GM19455 (cell line): Measurements from ENCODE around the gene ZRANB2.

ENCODE experiments used
- ATAC-seq: cut with Tn5 transposase; IDR thresholded peaks from one replicate; pipeline ENCODE4 v1.9.1; 2021; ENCODE audit not compliant: unreplicated experiment

Gene ZRANB2

DNA sequence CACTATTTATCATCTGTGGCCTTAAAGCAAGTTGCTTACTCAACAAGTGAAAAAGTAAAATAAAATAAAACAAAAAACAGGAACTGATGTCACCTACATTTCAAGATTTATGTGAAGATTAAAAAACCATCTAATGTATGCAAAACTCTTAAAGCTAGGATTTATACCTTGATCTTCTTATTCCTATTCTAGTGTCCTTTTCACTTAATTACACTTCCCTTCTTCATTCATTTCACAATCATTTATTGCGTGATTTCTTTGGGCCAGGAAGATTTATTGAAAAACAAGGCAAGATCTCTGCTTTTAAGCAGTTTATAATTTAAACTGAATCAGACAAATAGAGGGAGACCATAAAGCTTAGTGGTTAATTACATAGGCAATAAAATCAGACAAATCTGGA, 51.9 kb downstream of the ZRANB2 start:
- no peak for ATAC-seq

DNA sequence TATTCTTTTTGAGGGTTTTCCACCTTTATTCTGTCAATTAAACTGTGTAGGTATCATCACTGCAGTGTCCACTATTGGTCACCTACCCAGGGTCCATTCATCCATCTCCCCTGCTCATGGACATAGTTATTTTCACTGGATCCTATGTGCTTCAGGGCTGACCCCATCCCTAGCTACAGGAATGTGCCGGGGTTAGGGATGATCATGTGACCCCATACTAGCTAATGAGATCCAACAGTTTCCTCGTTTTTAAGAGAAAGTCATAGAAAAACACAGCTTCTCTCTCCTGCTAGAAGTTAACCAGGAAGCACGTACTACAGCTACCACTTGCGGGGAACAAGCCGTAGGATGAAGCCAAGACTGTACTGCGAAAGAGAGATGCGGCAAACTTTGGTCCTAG, 52.8 kb downstream of the ZRANB2 start:
- no peak for ATAC-seq

DNA sequence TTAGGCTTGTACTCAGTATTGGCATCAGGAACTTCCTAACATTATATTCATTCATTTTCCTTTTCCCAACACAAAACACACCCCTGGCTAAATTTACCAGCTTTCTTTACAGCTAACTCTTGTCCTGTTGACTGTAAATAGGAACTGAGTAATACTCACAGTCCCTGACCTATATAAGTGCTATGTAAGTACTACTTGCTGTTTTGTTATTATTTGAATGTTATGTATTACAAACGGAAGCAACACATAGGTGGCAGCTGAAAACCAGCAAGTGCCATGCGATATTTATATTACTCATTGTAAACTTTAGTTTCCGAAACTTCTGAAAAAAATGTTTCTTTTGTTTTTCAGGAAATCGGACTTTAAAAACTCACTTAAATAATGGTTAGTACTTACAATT, 54.7 kb downstream of the ZRANB2 start:
- no peak for ATAC-seq

DNA sequence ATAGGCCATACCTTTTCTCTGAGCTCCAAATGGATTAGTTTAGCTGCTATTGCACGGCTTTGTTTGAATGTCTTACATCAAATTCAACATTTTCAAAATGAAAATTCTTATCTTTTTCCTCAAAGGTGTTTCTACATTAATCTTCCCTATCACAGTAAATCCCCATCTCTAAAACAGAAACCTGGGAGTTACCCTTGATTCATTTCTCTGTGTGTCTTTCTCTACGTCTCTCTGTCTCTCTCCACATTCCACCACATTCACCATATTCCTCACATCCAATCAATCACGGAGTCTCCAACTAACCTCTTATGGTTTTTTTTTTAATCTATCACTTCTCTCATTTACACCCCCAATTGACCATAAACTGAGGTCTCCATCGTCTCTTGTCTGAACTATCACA, 57.3 kb downstream of the ZRANB2 start:
- ATAC-seq: no peak

DNA sequence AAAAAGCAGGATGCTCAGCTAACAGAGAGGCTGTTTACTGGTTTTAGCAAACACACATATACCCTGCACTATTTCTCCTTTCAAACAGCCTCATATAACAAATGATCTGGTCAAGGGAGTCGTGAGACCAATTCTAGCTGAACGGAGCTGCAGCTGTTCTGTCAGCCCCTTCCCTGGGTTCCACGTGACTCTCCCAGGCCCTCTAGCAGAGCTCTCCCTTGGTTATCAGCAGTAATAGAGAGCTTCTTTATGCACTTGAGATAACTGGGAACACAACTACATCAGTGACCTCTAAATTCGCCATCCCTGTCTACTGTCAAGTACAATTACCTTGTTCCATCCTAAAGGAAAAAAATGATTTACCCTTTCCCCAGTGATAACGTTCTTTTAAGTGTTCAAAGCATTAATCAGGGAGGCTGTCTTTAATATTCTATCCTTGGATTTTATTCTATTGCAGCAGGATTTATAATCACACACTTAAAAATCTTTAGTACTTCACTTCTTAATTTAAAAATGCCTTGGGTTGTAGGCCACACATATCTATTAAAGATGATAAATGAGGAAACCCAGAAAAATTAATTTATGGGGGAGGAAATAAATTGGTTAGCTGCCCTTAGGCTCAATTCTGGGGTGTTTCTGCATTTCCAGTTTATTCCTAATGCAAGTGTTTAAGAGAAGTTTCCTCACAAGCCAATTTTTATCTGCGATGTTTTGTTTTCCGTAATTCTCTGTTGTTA, 61.4 kb downstream of the ZRANB2 start:
- ATAC-seq: no peak

DNA sequence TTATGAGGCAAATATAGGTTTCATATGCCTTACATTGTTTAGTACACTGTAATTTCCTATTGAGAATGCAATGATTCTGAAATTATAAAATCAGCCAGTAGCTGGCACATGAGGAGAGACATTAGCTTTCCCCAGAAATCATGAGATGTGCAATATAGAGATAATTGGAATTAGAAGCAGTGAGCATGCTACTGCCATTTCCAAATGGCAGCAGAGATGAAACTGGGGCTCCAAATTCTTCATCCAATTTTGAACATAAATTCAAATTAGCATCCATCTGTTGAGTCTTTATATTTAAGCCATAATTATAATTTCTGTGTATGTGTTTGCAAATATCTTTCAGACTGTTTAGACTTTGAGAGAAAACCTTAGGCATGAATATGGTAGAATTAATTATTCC, 62.0 kb downstream of the ZRANB2 start:
- no peak for ATAC-seq

DNA sequence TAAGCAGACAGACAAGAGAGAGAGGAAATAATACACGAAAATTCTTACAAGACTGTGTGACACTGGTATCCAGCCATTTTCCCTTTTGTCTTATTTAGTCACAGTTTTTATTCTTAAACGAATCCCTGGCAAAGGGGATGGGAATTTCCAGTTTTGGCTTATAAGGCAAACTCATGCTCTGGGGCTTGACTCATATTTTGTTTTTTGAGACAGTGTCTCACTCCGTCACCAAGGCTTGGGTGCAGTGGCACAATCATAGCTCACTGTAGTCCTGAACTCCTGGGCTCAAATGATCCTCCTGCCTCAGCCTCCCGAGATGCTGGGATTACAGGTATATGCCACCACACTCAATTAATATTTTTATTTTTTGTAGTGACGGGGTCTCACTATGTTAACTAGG, 65.1 kb downstream of the ZRANB2 start:
- no peak for ATAC-seq

DNA sequence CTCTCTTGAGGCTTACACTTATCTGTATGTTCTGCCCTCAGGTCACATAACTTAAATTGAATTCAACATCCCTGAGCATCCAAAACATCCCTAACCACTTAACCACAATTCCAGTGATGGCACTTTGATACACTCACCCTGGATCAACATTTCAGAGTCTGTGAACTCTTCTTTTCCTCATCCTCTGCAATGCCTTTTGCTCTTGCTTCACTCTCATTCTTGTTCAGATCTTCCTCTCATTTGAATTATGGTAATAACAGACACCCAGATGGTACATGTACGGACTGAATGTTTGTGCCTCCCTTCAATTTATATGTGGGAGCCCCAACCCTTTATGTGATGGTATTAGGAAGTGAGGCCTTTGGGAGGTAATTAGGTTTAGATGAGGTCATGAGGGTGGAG, 66.7 kb downstream of the ZRANB2 start:
- no peak for ATAC-seq
